SU-DHL-6 (cell line): Measurements from ENCODE around the gene FKBP10.

Experiments
- H2AFZ ChIP-seq: fragments of 200-600 bp; sonication (generic); 2 replicates; pipeline ENCODE4 v1.6.1; 2014; ENCODE audit warnings: low read depth, mild to moderate bottlenecking, moderate library complexity, mixed read lengths, antibody characterized with exemption, low read length; ENCODE audit not compliant: severe bottlenecking
- H3F3A ChIP-seq: fragments of 200-600 bp; shearing (Covaris generic); 2 replicates; pipeline ENCODE4 v1.6.0; 2016; ENCODE audit warnings: antibody characterized with exemption, mild to moderate bottlenecking; ENCODE audit not compliant: insufficient read depth
- H3K27ac ChIP-seq: fragments of 200-600 bp; sonication (generic); 2 replicates; pipeline ENCODE4 v1.5.1; 2016; ENCODE audit warnings: low read depth, mild to moderate bottlenecking, low read length, moderate library complexity, mixed read lengths
- H3K27me3 ChIP-seq: fragments of 200-600 bp; sonication (generic), shearing (Covaris generic); 2 replicates; pipeline ENCODE4 v1.6.0; 2014; ENCODE audit warnings: mild to moderate bottlenecking, low read length
- H3K36me3 ChIP-seq: fragments of 200-600 bp; sonication (generic); 2 replicates; pipeline ENCODE4 v1.6.1; 2014; ENCODE audit warnings: mild to moderate bottlenecking, low read length, mixed read lengths
- H3K4me2 ChIP-seq: fragments of 300-600, 200-600 bp; shearing (Covaris generic), sonication (generic); 2 replicates; pipeline ENCODE4 v1.6.0; 2014; ENCODE audit warnings: low read length, low read depth, mild to moderate bottlenecking; ENCODE audit not compliant: poor library complexity, severe bottlenecking
- H3K4me3 ChIP-seq: fragments of 200-600 bp; sonication (generic); 2 replicates; pipeline ENCODE4 v1.5.1; 2014; ENCODE audit warnings: antibody characterized with exemption, low read length, mild to moderate bottlenecking, mixed read lengths; ENCODE audit not compliant: insufficient read depth, poor library complexity, severe bottlenecking
- H3K79me2 ChIP-seq: fragments of 200-600 bp; sonication (generic); 2 replicates; pipeline ENCODE4 v1.6.1; 2014; ENCODE audit warnings: mild to moderate bottlenecking, low read length, moderate library complexity; ENCODE audit not compliant: insufficient read depth
- H3K9ac ChIP-seq: fragments of 200-600 bp; sonication (generic); 2 replicates; pipeline ENCODE4 v1.7.0; 2014; ENCODE audit warnings: mild to moderate bottlenecking, low read length
- H3K9me2 ChIP-seq: fragments of 200-600 bp; sonication (generic); replicated peaks from 2 replicates; pipeline ENCODE4 v1.6.1; 2014; ENCODE audit warnings: low read length; ENCODE audit not compliant: insufficient read depth
- H3K9me3 ChIP-seq: fragments of 200-600 bp; sonication (generic); 2 replicates; pipeline ENCODE4 v1.6.1; 2014; ENCODE audit warnings: low read length, mixed read lengths; ENCODE audit not compliant: insufficient read depth
- H4K20me1 ChIP-seq: fragments of 200-600 bp; sonication (generic); 2 replicates; pipeline ENCODE4 v1.6.1; 2014; ENCODE audit warnings: low read depth, mild to moderate bottlenecking, antibody characterized with exemption, low read length, moderate library complexity, mixed read lengths
- EZH2phosphoT487 ChIP-seq: fragments of 200-600 bp; sonication (generic), shearing (Covaris generic); conservative IDR thresholded peaks from 2 replicates; pipeline ENCODE4 v1.6.1; 2018; ENCODE audit warnings: mild to moderate bottlenecking, antibody characterized with exemption, low read length, moderate library complexity, mixed read lengths
- TF ChIP-seq, protein P1 (sequence below): fragments of 200-600 bp; sonication (generic); IDR thresholded peaks from one replicate; pipeline ENCODE4 v1.5.1; 2017; ENCODE audit warnings: antibody characterized with exemption, mild to moderate bottlenecking, low read length, moderate library complexity; ENCODE audit not compliant: insufficient read depth, poor library complexity, severe bottlenecking

Gene FKBP10

DNA sequence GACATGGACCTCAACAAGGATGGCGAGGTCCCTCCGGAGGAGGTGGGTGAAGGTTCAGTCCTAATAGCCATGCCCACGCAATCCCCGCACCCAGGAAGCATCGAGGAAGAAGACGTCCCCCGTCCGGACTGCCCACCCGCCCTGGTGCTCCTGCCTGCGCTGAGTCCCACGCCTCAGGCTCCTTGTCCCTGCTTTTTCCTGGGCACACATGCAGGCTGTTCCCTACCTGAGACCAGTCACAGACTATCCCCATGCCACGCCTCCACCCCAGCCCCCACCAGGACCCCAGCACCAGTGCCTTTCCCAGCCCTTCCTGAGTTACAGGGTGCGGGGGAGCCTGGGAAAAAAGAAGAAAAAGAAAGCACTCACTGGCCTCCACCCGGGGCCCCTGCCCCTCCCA is 9.0 kb downstream of the FKBP10 start:
- TF ChIP-seq EZH2phosphoT487 = no peak
- TF ChIP-seq, protein P1, sequence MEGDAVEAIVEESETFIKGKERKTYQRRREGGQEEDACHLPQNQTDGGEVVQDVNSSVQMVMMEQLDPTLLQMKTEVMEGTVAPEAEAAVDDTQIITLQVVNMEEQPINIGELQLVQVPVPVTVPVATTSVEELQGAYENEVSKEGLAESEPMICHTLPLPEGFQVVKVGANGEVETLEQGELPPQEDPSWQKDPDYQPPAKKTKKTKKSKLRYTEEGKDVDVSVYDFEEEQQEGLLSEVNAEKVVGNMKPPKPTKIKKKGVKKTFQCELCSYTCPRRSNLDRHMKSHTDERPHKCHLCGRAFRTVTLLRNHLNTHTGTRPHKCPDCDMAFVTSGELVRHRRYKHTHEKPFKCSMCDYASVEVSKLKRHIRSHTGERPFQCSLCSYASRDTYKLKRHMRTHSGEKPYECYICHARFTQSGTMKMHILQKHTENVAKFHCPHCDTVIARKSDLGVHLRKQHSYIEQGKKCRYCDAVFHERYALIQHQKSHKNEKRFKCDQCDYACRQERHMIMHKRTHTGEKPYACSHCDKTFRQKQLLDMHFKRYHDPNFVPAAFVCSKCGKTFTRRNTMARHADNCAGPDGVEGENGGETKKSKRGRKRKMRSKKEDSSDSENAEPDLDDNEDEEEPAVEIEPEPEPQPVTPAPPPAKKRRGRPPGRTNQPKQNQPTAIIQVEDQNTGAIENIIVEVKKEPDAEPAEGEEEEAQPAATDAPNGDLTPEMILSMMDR = no peak
- Histone ChIP-seq H3K9ac (no peak overlapping the region), H3K9me2 (no peaks in the 10 kb centered on the region), H4K20me1 (no peaks in the 10 kb centered on the region), H2AFZ (no peak overlapping the region), H3K27me3 (no peaks in the 10 kb centered on the region), H3K4me2 (no peak overlapping the region), H3F3A (no peaks in the 10 kb centered on the region), H3K27ac (no peak overlapping the region), H3K79me2 (no peaks in the 10 kb centered on the region), H3K4me3 (no peak overlapping the region), H3K36me3 (no peaks in the 10 kb centered on the region), H3K9me3 (no peaks in the 10 kb centered on the region)

DNA sequence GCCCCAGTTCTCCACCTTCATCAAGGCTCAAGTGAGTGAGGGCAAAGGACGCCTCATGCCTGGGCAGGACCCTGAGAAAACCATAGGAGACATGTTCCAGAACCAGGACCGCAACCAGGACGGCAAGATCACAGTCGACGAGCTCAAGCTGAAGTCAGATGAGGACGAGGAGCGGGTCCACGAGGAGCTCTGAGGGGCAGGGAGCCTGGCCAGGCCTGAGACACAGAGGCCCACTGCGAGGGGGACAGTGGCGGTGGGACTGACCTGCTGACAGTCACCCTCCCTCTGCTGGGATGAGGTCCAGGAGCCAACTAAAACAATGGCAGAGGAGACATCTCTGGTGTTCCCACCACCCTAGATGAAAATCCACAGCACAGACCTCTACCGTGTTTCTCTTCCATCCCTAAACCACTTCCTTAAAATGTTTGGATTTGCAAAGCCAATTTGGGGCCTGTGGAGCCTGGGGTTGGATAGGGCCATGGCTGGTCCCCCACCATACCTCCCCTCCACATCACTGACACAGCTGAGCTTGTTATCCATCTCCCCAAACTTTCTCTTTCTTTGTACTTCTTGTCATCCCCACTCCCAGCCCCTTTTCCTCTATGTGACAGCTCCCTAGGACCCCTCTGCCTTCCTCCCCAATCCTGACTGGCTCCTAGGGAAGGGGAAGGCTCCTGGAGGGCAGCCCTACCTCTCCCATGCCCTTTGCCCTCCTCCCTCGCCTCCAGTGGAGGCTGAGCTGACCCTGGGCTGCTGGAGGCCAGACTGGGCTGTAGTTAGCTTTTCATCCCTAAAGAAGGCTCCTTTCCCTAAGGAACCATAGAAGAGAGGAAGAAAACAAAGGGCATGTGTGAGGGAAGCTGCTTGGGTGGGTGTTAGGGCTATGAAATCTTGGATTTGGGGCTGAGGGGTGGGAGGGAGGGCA is 9.7 kb downstream of the FKBP10 start:
- no peak overlapping the region for H2AFZ ChIP-seq
- H3K4me3 ChIP-seq = no peak overlapping the region
- no peaks in the 10 kb centered on the region for H3K79me2 ChIP-seq
- H3F3A ChIP-seq = no peaks in the 10 kb centered on the region
- no peaks in the 10 kb centered on the region for H3K27me3 ChIP-seq
- H3K4me2 ChIP-seq = no peak overlapping the region
- H4K20me1 ChIP-seq = no peaks in the 10 kb centered on the region
- H3K9ac ChIP-seq = no peak overlapping the region
- H3K9me3 ChIP-seq = no peaks in the 10 kb centered on the region
- TF ChIP-seq EZH2phosphoT487 = no peak
- TF ChIP-seq, protein P1 = no peak
- no peak overlapping the region for H3K27ac ChIP-seq
- no peaks in the 10 kb centered on the region for H3K36me3 ChIP-seq
- H3K9me2 ChIP-seq = no peaks in the 10 kb centered on the region

DNA sequence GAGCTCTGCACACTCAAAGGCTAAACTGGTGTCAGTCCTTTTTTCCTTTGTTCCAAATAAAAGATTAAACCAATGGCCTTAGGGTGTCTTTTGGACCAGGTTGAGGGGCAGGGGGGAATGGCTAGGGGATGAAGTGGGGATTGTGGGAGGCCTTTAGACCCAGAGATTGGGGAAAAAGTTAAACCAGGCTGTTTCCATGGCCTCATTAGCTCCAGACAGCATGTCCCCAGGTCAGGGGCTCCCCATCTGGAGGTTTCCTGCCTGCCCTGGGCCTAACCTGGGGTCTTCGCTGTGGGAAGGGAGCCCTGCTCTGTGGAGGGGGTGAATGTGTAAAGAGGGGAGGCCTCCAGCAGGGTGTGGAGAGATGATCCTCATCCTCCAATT is 10.3 kb downstream of the FKBP10 start:
- no peaks in the 10 kb centered on the region for H3F3A ChIP-seq
- no peak for TF ChIP-seq EZH2phosphoT487
- TF ChIP-seq, protein P1 = no peak
- no peak overlapping the region for H3K27ac ChIP-seq

More for the DNA sequence above, 10.3 kb downstream of the FKBP10 start:
- Histone ChIP-seq H3K9ac (no peak overlapping the region), H3K27me3 (no peaks in the 10 kb centered on the region), H3K79me2 (no peaks in the 10 kb centered on the region), H4K20me1 (no peaks in the 10 kb centered on the region), H3K9me2 (no peaks in the 10 kb centered on the region), H3K36me3 (0 out of 2 replicates have a peak, but pooled peaks cover 2% of the 10 kb centered on the region), H3K9me3 (no peaks in the 10 kb centered on the region), H3K4me3 (no peak overlapping the region), H2AFZ (no peak overlapping the region), H3K4me2 (no peak overlapping the region)
